Measurements from ENCODE around the gene ARHGAP33. TPM values are rescaled to one million over a fixed set of nuclear protein-coding genes. Genes with fewer than 3 reads are reported as not detected.

The ARHGAP33 gene
- total and polyA plus RNA-seq, 10 of the 15 experiments (the other 5 are each of a cell fraction or from before 2014, with no cell fraction given) = 0.05 to 22.9 (median 2.3) TPM; not detected in 1

DNA sequence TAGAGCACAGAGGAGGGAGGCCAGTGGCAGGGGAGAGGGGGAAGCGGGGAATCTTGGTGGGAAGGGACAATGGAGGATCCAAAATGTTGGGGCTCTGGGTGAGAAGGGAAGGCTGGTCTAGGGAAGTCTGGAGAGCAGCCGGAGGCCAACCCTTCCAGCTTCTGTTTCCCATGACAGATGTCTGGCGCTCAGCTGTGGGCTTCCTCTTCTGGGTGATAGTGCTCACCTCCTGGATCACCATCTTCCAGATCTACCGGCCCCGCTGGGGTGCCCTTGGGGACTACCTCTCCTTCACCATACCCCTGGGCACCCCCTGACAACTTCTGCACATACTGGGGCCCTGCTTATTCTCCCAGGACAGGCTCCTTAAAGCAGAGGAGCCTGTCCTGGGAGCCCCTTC, 28.8 kb upstream of the ARHGAP33 start:
- no TSS peak for BruUV-seq (replicated peaks)
- RAD21 ChIA-PET (ENCODE audit: unreplicated experiment) = interaction anchor here (0.7 kb wide), 1 partner anchor 67 kb away, joined by 3 read pairs; no protein-coding TSS in a partner anchor
- CTCF ChIA-PET = no interaction called here
- in situ Hi-C loops (cut with MboI) = no loop called here
- H3K9ac ChIP-seq (ENCODE audit: control insufficient read depth, insufficient read depth, low read length) = peak overlapping the region; percentile 84; the same call in 1 of the 2 replicates
- WGBS (ENCODE audit: insufficient coverage, insufficient replicate concordance, low lambda C conversion rate, missing lambda C conversion rate) = 43% methylated on average over 5 of the region's 5 CpGs
- H3K27me3 ChIP-seq (replicated peaks in 1 of 2; ENCODE audit: control insufficient read depth in 2 of 2, insufficient read depth in 2 of 2, low read length in 1 of 2) = no peaks in the 10 kb centered on the region
- H3K27ac ChIP-seq (ENCODE audit: control insufficient read depth, insufficient read depth) = peak overlapping the region; percentile 80; the same call in 1 of the 2 replicates
- H3K4me2 ChIP-seq (ENCODE audit: control insufficient read depth, insufficient read depth) = peak overlapping the region; percentile 94
- TF ChIP-seq RFX5 (IDR thresholded peaks at IDR 0.05; ENCODE audit: low read depth, low read length) = no peak
- no peak for TF ChIP-seq SREBF2 (IDR thresholded peaks at IDR 0.05; ENCODE audit: low read length)
- no peak for TF ChIP-seq HCFC1 (IDR thresholded peaks at IDR 0.05; ENCODE audit: low read length)
- no peak for TF ChIP-seq SREBF1 (IDR thresholded peaks at IDR 0.05; ENCODE audit: low read length)
- TF ChIP-seq TCF3 (IDR thresholded peaks at IDR 0.05; ENCODE audit: borderline replicate concordance, insufficient read depth, low read depth, low read length) = no peak
- TF ChIP-seq KLF5 (IDR thresholded peaks at IDR 0.05; ENCODE audit: partially characterized antibody) = no peak
- TF ChIP-seq DPF2 (IDR thresholded peaks at IDR 0.05) = no peak
- TF ChIP-seq, protein P1, sequence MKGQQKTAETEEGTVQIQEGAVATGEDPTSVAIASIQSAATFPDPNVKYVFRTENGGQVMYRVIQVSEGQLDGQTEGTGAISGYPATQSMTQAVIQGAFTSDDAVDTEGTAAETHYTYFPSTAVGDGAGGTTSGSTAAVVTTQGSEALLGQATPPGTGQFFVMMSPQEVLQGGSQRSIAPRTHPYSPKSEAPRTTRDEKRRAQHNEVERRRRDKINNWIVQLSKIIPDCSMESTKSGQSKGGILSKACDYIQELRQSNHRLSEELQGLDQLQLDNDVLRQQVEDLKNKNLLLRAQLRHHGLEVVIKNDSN (IDR thresholded peaks at IDR 0.05; ENCODE audit: borderline replicate concordance, extremely low read length, insufficient read depth, low read depth, low read length) = no peak
- TF ChIP-seq TCF12 (IDR thresholded peaks at IDR 0.05; ENCODE audit: low read depth, low read length) = no peak
- TF ChIP-seq ZBED1 (IDR thresholded peaks at IDR 0.05; ENCODE audit: borderline replicate concordance) = no peak
- TF ChIP-seq LARP7 (IDR thresholded peaks at IDR 0.05) = no peak
- peak overlapping the region; percentile 92; the same call in 1 of the 2 replicates for H3K4me3 ChIP-seq
- H3K4me1 ChIP-seq (ENCODE audit: control insufficient read depth, insufficient read depth, low read length) = peaks cover 34% of the 10 kb centered on the region
- H4K20me1 ChIP-seq (ENCODE audit: control insufficient read depth, insufficient read depth) = no peaks in the 10 kb centered on the region
- SMC1A ChIA-PET (ENCODE audit: uncharacterized antibody, unreplicated experiment) = interaction anchor here (1.0 kb wide), 1 partner anchor 167 kb away, joined by 3 read pairs; no protein-coding TSS in a partner anchor
- no peaks in the 10 kb centered on the region for H3K9me3 ChIP-seq (replicated peaks; ENCODE audit: control insufficient read depth, insufficient read depth, low read length)
- POLR2A ChIA-PET = interaction anchor here (0.7 to 7.1 kb wide), 4 partner anchors 10 to 45 kb away, joined by 6 to 91 read pairs (median 23); partner anchors contain the start of genes HSPB6 and PROSER3
- DNase-seq (ENCODE audit: low read depth, low spot score) (no peak), ATAC-seq (no peak), FAIRE-seq (no peak)
- H3K79me2 ChIP-seq (ENCODE audit: control insufficient read depth, insufficient read depth, low read length) = peaks cover 29% of the 10 kb centered on the region
- H3K36me3 ChIP-seq (ENCODE audit: control insufficient read depth in 2 of 2, insufficient read depth in 2 of 2, low read length in 1 of 2) = 0 out of 4 replicates have a peak, but pooled peaks cover 0 to 4% of the 10 kb centered on the region in 2 experiments
- intact Hi-C loops (cut with micrococcal nuclease; ENCODE audit: unreplicated experiment) = no loop called here
- H2AFZ ChIP-seq (ENCODE audit: control insufficient read depth, low read depth, low read length) = no peak overlapping the region
